ENCODE measurements around the gene MRPL21. TPM values are rescaled to one million over a fixed set of nuclear protein-coding genes. Genes with fewer than 3 reads are reported as not detected.
A peak's percentile ranks its signal among the peaks of the same experiment; 100 is the strongest.

The MRPL21 gene
- total and polyA plus RNA-seq, 2 of the 13 experiments (the other 11 are each of a cell fraction or from before 2014, with no cell fraction given), result 61.5 to 100 TPM

GRCh38 chr11:68867066-68867465 is 36.6 kb downstream of the MRPL21 start:
- Histone ChIP-seq H3K4me3 (replicated peaks in 1 of 3; ENCODE audit: insufficient read depth in 1 of 3, low read depth in 2 of 3, low read length in 3 of 3) (no peak overlapping the region), H3K4me1 (ENCODE audit: insufficient read depth, low read length) (peaks cover 40% of the 10 kb centered on the region), H2AFZ (ENCODE audit: low read length) (no peak overlapping the region), H3K27ac (ENCODE audit: extremely low read length, insufficient read depth, low read length) (no peak overlapping the region), H4K20me1 (ENCODE audit: insufficient read depth, low read length) (no peaks in the 10 kb centered on the region), H3K9ac (ENCODE audit: insufficient read depth, low read depth, low read length) (no peak overlapping the region), H3K9me3 (ENCODE audit: low read length) (peaks cover 9% of the 10 kb centered on the region), H3K79me2 (ENCODE audit: insufficient read depth, low read length) (no peaks in the 10 kb centered on the region), H3K36me3 (replicated peaks in 1 of 2; ENCODE audit: control insufficient read depth in 1 of 2, insufficient read depth in 2 of 2, low read length in 2 of 2) (no peaks in the 10 kb centered on the region), H3K4me2 (ENCODE audit: low read depth, low read length) (no peak overlapping the region), H3K27me3 (ENCODE audit: control insufficient read depth in 1 of 2, insufficient read depth in 2 of 2, low read length in 2 of 2) (peaks cover 2 to 30% of the 10 kb centered on the region in 2 experiments; a peak in 3 of 5 replicates)
- intact Hi-C loops (cut with micrococcal nuclease; ENCODE audit: unreplicated experiment), result no loop called here
- FAIRE-seq (no peak), DNase-seq (ENCODE audit: low spot score) (no peak), ATAC-seq (no peak)
- no peak for TF ChIP-seq RFX3 (CRISPR knock-in tag; IDR thresholded peaks at IDR 0.05)
- TF ChIP-seq ZNF768 (CRISPR knock-in tag; IDR thresholded peaks at IDR 0.05), result peak; percentile 55; the same call in 1 of the 2 replicates
- no TSS peak for BruUV-seq (replicated peaks)
- in situ Hi-C loops (cut with HindIII; ENCODE audit: extremely low pct_ligation_motif_present, low pct_unique_long_range_greater_than_20kb), result no loop called here
- WGBS (ENCODE audit: low lambda C conversion rate), result 68% methylated on average over 6 of the region's 6 CpGs
- ChIA-PET CTCF (ENCODE audit: low intra/inter-chr PET ratio, low total read pairs) (no interaction called here), POLR2A (no interaction called here)

GRCh38 chr11:68865241-68865640 is 38.4 kb downstream of the MRPL21 start:
- intact Hi-C loops (cut with micrococcal nuclease; ENCODE audit: unreplicated experiment) (no loop called here), in situ Hi-C loops (cut with HindIII; ENCODE audit: extremely low pct_ligation_motif_present, low pct_unique_long_range_greater_than_20kb) (no loop called here)
- H4K20me1 ChIP-seq (ENCODE audit: insufficient read depth, low read length), result no peaks in the 10 kb centered on the region
- ATAC-seq, result no peak
- no peaks in the 10 kb centered on the region for H3K36me3 ChIP-seq (replicated peaks in 1 of 2; ENCODE audit: control insufficient read depth in 1 of 2, insufficient read depth in 2 of 2, low read length in 2 of 2)
- H3K27me3 ChIP-seq (ENCODE audit: control insufficient read depth in 1 of 2, insufficient read depth in 2 of 2, low read length in 2 of 2), result peaks cover 2 to 23% of the 10 kb centered on the region in 2 experiments; a peak in 3 of 5 replicates
- H3K4me2 ChIP-seq (ENCODE audit: low read depth, low read length), result no peak overlapping the region
- BruUV-seq (replicated peaks), result no TSS peak
- 42% methylated on average over 6 of the region's 11 CpGs for WGBS (ENCODE audit: low lambda C conversion rate)
- no peak overlapping the region for H3K4me3 ChIP-seq (replicated peaks in 1 of 3; ENCODE audit: insufficient read depth in 1 of 3, low read depth in 2 of 3, low read length in 3 of 3)
- H2AFZ ChIP-seq (ENCODE audit: low read length), result no peak overlapping the region
- DNase-seq (ENCODE audit: low spot score), result no peak
- no peak overlapping the region for H3K9ac ChIP-seq (ENCODE audit: insufficient read depth, low read depth, low read length)
- peaks cover 9% of the 10 kb centered on the region for H3K9me3 ChIP-seq (ENCODE audit: low read length)
- H3K79me2 ChIP-seq (ENCODE audit: insufficient read depth, low read length), result no peaks in the 10 kb centered on the region
- no peak overlapping the region for H3K27ac ChIP-seq (ENCODE audit: extremely low read length, insufficient read depth, low read length)
- no peak for FAIRE-seq
- POLR2A ChIA-PET, result no interaction called here
- CTCF ChIA-PET (ENCODE audit: low intra/inter-chr PET ratio, low total read pairs), result no interaction called here
- H3K4me1 ChIP-seq (ENCODE audit: insufficient read depth, low read length), result peaks cover 23% of the 10 kb centered on the region
- no peak for TF ChIP-seq JUNB (CRISPR knock-in tag; IDR thresholded peaks at IDR 0.05; ENCODE audit: borderline replicate concordance)
- no peak for TF ChIP-seq RXRB (CRISPR knock-in tag; IDR thresholded peaks at IDR 0.05; ENCODE audit: borderline replicate concordance)
- TF ChIP-seq AHDC1 (CRISPR knock-in tag; IDR thresholded peaks at IDR 0.05; ENCODE audit: borderline replicate concordance), result no peak
- no peak for TF ChIP-seq HNRNPK (IDR thresholded peaks at IDR 0.05; ENCODE audit: low read depth, low read length, poor library complexity, severe bottlenecking)
- TF ChIP-seq FOXK1 (CRISPR knock-in tag; IDR thresholded peaks at IDR 0.05; ENCODE audit: borderline replicate concordance, low read depth), result no peak
- TF ChIP-seq ZBTB42 (CRISPR knock-in tag; IDR thresholded peaks at IDR 0.05), result no peak
- TF ChIP-seq ZNF841 (CRISPR knock-in tag; IDR thresholded peaks at IDR 0.05; ENCODE audit: borderline replicate concordance), result no peak
- no peak for TF ChIP-seq RXRA (CRISPR knock-in tag; IDR thresholded peaks at IDR 0.05)
- TF ChIP-seq, protein P1, sequence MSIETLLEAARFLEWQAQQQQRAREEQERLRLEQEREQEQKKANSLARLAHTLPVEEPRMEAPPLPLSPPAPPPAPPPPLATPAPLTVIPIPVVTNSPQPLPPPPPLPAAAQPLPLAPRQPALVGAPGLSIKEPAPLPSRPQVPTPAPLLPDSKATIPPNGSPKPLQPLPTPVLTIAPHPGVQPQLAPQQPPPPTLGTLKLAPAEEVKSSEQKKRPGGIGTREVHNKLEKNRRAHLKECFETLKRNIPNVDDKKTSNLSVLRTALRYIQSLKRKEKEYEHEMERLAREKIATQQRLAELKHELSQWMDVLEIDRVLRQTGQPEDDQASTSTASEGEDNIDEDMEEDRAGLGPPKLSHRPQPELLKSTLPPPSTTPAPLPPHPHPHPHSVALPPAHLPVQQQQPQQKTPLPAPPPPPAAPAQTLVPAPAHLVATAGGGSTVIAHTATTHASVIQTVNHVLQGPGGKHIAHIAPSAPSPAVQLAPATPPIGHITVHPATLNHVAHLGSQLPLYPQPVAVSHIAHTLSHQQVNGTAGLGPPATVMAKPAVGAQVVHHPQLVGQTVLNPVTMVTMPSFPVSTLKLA (IDR thresholded peaks at IDR 0.05), result peak; percentile 35; the same call in 1 of the 2 replicates

Measured in HepG2 (cell line).